Endometrial microvascular endothelial cells (primary cell): ENCODE measurements around the gene GABPA. TPM values are rescaled to one million over a fixed set of nuclear protein-coding genes. Genes with fewer than 3 reads are reported as not detected.
"Not testable (repeated sequence)": the region's sequence is repeated elsewhere in the genome, so short reads cannot be mapped to it uniquely, and the experiment has no call there.

Experiments used
- in situ Hi-C: cut with HindIII; loops from 2 replicates; pipeline ENCODE4 v1.10.0; 2017; ENCODE audit warnings: low sequenced_read_pairs, low pct_unique_long_range_greater_than_20kb; ENCODE audit errors: inconsistent ontology term
- total RNA-seq: library from RNA; depleted of rRNA; stranded (reverse); fragments of >200 nt; gene quantifications from one replicate; pipeline ENCODE4 v1.2.3, GENCODE V29; 2015; ENCODE audit errors: inconsistent ontology term

The GABPA gene
- total RNA-seq = 24.7 TPM

GRCh38 chr21:25734904-25735645 lies at the start of gene GABPA, which contains the start of gene ATP5PF:
TSS of gene GABPA (plus strand) at chr21:25734972. CDS start at chr21:25741599, 6,627 bp downstream.
TSS of gene ATP5PF (minus strand) at chr21:25734904. CDS start at chr21:25729794, 5,110 bp downstream.
- in situ Hi-C loops = no loop called here

- in situ Hi-C loops = no loop called here
Measured at GRCh38 chr21:25687787-25688186, 47.0 kb upstream of the GABPA start.

DNA sequence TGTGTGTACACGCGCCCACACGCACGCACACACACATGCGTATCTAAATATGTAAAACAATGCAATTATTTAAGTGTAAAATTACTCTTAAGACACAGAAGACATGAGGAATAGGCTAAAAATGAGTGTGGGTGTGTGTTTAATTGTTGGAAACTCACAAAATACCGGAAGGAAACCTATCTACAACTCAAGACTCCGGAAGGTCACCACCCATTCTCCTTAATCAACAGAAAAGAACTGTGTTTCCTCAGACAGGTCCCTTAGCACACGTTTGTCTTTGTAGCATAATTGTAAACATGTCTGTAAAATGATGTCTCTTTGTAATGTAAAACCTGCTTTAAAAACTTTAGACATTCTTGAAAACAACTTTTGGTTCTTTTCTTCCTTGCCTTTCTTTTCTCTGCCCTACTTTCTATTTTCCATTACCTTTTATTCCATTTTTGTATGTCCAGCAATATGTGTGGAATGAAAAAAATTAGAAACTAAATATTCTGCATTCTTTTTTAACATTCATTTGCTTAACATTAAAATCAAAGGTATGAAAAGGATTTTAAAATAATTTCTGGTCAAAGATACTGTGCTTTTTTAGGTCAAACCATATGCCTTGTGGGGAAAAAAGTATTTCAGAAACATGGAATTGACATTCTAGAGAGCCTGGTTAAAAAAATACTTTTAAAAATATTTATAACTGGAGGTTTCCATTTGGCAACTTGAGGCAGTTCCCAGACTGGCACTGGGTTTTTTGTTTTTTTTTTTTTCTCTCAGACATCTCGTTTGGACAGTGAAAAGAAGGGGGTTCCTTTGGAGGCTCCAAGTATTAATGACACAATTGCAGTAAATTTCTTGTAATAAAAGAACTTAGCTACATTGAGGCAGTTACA lies 46.3 kb upstream of the GABPA start:
- in situ Hi-C loops = no loop called here

- in situ Hi-C loops = no loop called here
Measured at GRCh38 chr21:25689226-25689625, 45.5 kb upstream of the GABPA start.

DNA sequence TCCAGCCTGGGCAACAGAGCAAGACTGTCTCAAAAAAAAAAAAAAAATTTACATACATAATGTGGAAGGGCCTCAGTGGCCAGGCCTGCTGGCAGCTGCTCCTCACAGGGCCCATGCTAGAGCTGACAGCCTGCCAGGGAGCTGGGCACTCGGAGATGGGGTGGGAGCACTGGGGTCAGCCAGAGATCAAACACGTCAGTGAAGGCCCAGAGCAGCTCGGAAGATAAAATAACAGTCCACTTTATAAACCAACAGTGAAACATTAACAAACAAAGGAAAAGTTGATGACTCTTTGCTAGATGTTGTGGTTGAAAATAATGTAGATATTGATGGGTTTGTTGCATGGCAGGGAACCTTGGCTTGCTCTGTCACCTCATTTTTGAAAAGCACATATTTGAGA lies 42.8 kb upstream of the GABPA start:
- in situ Hi-C loops = no loop called here

DNA sequence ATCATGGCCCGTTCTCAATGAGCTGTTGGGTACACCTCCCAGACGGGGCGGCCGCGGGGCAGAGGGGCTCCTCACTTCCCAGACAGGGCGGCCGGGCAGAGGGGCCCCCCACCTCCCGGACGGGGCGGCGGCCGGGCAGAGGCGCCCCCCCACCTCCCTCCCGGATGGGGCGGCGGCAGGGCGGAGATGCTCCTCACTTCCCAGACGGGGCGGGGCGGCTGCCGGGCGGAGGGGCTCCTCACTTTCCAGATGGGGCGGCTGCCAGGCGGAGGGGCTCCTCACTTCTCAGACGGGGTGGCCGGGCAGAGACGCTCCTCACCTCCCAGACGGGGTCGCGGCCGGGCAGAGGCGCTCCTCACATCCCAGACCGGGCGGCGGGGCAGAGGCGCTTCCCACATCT lies 39.3 kb upstream of the GABPA start:
- in situ Hi-C loops = not testable (repeated sequence)

GRCh38 chr21:25700741-25701140 lies 34.0 kb upstream of the GABPA start:
- in situ Hi-C loops = no loop called here

- in situ Hi-C loops = no loop called here
Measured at GRCh38 chr21:25701529-25701928, 33.2 kb upstream of the GABPA start.

DNA sequence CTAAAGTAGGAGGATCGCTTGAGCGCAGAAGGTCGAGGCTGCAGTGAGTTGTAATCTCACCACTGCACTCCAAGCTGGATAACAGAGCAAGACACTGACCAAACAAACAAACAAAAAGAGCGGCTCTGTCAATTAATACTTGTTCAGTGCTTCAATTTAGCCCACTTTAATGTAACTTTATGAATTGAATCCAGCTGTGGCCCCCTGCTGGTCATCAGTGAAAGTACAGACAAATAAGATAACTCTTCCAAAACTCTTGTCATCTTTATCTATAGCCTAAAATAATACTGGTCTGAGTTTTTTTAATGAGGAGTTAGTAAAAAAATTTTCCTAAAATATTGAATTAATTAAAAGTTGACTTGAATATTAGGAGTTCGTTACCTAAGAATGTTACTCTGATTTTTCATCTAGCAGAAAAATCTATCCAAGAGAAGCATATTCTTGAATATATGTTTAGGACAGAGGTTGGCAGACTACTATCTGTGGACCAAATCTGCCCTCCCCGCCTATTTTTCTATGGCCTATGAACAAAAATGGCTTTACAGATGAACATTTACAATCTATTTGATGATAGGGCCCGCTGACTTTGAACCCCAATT lies 26.2 kb upstream of the GABPA start:
- in situ Hi-C loops = no loop called here

- in situ Hi-C loops = no loop called here
Measured at GRCh38 chr21:25709684-25710265, 25.0 kb upstream of the GABPA start.

GRCh38 chr21:25710550-25710949 lies 24.2 kb upstream of the GABPA start:
- in situ Hi-C loops = no loop called here

DNA sequence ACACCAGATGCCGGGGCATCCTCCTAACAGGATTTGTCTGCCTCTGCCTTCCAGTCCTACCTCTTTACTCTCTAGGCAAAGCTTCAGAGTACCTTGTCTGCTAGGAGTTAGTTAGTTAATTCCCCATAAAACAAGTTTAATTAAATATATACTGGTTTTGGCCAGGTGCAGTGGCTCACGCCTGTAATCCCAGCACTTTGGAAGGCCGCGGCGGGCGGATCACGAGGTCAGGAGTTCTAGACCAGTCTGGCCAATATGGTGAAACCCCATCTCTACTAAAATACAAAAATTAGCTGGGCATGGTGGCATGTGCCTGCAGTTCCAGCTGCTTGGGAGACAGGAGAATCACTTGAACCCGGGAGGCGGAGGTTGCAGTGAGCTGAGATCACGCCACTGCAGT lies 20.7 kb upstream of the GABPA start:
- in situ Hi-C loops = not testable (repeated sequence)

- in situ Hi-C loops = no loop called here
Measured at GRCh38 chr21:25717491-25718147, 17.2 kb upstream of the GABPA start.

DNA sequence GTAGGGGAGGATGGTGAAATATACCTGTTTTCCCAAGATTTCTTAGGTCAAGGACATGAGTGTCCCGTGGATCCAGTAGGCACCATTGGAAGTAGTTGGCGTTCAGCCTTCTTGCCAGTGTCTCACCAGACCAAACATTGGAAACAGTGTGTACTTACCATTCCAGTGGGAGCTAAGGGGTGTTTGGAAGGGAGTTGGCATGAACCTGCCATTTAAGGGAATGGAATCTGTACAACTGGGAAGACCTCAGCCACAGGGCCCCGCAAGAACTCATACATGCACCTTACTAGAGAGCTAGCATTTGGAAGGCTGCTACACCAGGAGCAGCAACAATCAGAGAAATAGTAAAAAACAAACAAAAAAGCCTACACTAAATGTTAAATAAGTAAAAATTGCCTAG lies 12.8 kb upstream of the GABPA start:
- in situ Hi-C loops = no loop called here

DNA sequence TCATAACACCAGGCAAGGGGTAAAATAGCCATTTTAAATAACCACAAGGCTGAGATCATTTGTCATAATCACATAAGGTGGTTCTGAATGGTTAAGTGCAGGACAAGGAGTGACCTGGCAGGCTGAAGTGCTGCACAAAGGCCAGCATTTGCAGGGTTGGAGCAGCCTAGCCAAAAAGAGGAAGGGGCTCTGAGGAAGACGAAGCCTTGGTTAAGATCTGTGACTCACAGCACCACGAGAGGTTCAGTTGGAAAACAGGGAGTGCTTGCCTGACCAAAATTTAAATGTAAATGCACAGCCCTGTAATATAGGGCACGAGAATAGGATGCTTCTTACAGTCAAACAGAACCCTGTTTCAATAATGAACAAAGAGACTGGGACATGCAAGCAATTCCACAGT lies 12.1 kb upstream of the GABPA start:
- in situ Hi-C loops = no loop called here

GRCh38 chr21:25732091-25732760 lies 2.5 kb upstream of the GABPA start:
- in situ Hi-C loops = no loop called here

DNA sequence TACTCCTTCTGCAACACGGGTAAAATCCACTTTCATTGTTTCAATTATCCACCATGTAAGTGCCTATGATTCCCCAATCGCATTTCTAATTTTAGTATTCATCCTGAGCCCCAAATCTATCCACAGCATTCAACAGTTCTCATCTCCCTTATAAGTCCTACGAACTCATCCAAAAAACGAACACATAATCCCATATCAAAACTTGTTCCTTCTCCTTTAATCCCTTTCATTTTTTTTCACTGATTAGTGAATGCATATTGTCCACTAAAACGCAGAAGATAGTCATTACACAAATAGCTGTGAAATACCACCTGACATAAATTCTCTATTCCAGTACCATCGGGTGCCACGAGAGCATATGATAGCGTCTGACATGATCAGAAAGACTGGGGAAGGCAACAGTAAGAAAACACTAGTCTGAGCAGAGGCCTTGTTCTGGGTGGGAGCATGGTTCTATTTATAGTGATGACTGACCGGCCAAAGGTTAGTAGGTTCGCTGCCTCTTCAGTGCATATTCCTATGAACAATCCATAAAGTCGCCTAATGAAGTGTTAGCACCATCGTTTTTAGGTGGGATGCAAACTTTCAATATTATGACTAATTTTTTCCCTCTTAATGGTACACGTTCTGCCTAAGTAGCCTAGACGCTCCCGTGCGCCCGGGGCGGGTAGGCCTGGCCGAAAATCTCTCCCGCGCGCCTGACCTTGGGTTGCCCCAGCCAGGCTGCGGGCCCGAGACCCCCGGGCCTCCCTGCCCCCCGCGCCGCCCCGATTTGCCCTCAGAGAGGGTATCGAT lies 716 bp upstream of the GABPA start:
- in situ Hi-C loops = no loop called here

DNA sequence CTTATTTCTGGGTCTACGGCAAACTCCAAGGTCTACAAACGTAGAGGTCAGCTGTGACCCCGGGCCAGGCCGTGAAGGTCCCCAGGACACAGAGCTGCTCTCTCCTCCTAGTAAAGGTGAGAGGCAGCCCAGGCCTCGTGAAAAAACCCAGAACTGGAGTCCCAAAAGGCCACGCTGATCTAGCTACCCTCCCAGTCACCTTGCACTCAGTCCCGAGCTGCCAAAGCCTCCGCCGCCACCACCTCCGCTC lies 193 bp upstream of the GABPA start:
- in situ Hi-C loops = no loop called here
